ENCODE results near the gene PSTPIP2.

- TF ChIP-seq, protein P1, sequence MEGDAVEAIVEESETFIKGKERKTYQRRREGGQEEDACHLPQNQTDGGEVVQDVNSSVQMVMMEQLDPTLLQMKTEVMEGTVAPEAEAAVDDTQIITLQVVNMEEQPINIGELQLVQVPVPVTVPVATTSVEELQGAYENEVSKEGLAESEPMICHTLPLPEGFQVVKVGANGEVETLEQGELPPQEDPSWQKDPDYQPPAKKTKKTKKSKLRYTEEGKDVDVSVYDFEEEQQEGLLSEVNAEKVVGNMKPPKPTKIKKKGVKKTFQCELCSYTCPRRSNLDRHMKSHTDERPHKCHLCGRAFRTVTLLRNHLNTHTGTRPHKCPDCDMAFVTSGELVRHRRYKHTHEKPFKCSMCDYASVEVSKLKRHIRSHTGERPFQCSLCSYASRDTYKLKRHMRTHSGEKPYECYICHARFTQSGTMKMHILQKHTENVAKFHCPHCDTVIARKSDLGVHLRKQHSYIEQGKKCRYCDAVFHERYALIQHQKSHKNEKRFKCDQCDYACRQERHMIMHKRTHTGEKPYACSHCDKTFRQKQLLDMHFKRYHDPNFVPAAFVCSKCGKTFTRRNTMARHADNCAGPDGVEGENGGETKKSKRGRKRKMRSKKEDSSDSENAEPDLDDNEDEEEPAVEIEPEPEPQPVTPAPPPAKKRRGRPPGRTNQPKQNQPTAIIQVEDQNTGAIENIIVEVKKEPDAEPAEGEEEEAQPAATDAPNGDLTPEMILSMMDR (IDR thresholded peaks at IDR 0.05; ENCODE audit: control extremely low read depth in 1 of 3, insufficient read depth in 1 of 3, low read depth in 1 of 3, low read length in 3 of 3), result no peak
- TF ChIP-seq CREB1 (IDR thresholded peaks at IDR 0.05) (no peak), GABPA (IDR thresholded peaks at IDR 0.05; ENCODE audit: borderline replicate concordance, insufficient read depth, low read length) (no peak), POLR2AphosphoS5 (IDR thresholded peaks at IDR 0.05; ENCODE audit: low read depth, low read length) (no peak), SP2 (IDR thresholded peaks at IDR 0.05; ENCODE audit: low read length) (no peak), POLR2A (IDR thresholded peaks at IDR 0.05; ENCODE audit: control extremely low read depth in 1 of 2, low read depth in 2 of 2, low read length in 2 of 2) (no peak), YY1 (IDR thresholded peaks at IDR 0.05; ENCODE audit: low read depth, low read length) (no peak)
- TF ChIP-seq, protein P2, sequence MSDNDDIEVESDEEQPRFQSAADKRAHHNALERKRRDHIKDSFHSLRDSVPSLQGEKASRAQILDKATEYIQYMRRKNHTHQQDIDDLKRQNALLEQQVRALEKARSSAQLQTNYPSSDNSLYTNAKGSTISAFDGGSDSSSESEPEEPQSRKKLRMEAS (IDR thresholded peaks at IDR 0.05), result no peak
These were observed 25.4 kb upstream of the PSTPIP2 start for GRCh38 chr18:46097431-46097800.
